GM18870 (cell line): ENCODE data around the gene CCDC40.

Source experiments
- ATAC-seq: cut with Tn5 transposase; IDR thresholded peaks from one replicate; pipeline ENCODE4 v1.9.1; 2021; ENCODE audit warnings: moderate library complexity; ENCODE audit not compliant: unreplicated experiment

Gene CCDC40

DNA sequence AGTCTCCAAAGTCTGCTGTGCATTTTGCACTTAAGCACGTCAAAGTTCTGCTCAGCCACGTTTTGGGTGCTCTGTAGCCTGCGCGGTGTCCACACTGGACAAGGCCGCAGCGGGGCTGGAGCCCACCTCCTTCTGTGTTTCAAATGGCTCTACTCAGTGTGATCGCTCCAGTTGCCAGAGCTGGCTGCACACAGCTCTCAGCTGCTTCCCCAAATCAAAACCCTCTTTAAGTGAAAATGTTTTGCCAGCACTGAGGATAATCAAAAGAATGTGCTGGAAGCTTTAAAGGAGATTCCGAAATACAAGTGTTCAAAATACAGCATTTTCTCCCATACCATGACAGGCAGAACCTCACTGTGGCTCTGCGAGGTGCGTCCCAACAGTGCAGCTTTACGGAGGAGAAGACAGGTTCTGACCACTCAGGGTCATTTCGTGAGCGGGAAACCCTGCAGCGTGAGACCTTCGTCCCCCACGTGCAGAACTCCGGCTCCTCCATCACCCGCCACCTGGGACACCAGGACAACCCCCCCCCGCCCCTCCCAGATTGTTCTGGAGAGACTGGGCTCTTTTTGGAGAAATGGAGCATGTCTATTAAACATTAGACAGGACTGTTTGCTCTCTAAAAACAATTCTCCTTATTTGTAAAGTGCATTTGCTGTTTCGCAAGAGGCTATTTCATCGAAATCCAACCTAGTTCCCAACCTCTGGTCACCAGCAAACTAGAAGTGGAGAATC, 17.4 kb upstream of the CCDC40 start:
- no peak for ATAC-seq

DNA sequence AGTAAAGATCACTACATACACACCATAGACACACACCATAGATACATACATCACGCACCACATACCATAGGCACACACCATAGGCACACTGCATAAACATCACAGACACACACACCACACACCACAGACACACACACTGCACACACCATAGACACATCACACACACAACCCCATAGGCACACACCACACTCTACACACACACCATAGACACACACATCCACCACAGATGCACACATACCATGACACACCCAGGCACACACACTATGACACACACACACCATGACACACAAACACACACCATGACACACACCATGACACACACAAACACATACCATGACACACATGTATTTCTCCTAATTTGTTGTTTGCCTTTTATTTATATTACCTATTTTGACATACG, 14.8 kb upstream of the CCDC40 start:
- no peak for ATAC-seq

DNA sequence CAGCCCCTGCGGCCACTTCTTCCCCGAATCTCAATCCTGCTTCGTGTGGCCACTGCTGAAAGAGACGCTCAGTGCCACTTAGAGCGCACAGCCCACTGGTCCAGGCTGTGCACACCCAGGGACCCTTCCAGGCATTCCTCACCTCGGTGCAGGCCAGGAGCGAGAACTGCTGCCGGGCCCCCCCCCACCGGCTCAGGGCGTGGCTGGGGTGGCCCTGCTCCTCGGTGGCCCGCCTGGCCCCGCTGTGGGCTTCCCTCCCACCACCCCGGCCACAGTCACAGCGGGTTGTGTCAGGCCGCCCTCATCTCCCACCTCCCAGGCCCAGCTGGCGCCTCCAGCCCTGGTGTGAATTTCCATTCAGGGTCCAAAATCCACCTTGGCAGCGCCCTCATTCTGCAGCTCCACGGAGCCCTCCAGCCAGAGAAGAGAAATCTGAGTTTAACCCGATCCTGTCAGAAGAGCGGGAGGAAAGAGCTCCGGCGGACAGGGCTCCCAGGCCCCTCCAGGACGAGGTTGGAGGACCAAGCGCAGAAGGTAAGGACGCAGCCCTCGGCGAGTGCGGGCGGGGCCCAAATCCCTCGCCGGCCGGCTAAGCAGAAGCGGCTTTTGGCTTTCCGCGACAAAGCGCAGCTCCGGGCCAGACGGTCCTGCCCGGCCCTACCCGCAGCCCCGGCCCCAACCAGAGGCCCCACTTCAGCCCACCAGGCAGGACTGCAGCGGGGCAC, 12.8 kb upstream of the CCDC40 start:
- ATAC-seq, result no peak

DNA sequence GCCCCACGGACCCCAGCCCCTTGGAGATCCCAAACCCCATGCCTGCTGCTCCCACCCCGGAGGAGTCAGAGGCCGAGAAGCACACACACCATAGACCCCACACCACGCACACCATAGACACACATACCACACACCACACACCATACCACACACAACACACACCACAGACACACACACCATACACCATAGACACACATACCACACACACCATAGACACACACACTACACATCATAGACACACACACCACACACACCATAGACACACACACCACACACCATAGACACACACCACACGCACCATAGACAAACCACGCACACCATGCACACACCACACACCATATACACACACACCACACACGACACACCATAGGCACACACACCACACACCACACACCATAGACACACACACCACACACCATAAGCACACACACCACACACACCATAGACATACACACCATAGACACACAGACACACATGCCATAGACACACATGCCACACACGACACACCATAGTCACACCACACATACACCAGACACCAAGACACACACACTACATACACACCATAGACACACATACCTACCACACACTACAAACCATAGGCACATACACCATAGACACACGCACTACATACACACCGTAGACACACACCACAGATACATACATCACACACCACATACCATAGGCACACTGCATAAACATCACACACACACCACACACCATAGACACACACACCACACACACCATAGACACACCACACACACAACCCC, 12.1 kb upstream of the CCDC40 start:
- no peak for ATAC-seq

DNA sequence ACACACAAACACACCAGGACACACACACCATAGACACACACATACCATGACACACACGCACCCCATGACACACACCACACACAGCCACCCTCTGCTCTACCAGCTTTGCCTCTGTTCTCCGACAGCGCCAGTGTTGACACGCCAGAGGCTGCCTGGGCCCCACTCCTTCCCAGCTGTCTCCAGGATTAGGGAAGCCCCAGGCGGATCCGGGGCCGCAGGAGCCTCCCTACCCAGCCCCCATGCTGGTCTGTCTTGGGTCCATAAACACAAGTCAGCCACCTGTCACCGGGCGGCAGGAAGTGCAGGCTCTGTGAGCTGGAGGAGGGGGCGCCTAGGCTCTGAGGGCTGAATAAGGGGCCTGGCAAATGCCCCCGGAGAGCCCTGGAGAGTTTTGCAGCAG, 11.3 kb upstream of the CCDC40 start:
- ATAC-seq, result no peak

DNA sequence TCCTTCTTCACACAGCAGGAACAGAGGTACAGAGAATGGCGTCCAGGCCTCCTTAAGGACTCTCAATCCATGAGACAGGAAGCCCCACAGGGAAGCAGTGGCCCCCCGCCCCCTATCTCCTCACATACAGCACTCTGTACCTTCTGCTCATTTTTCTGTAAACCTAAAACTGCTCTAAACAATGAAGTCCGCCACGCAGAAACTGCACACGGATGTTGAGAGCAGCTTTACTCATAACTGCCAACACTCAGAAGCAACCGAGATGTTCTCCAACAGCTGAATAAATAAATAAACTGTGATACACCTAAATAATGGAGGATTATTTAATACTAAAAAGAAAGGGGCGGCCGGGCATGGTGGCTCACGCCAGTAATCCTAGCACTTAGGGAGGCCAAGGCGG, 10.6 kb upstream of the CCDC40 start:
- no peak for ATAC-seq

DNA sequence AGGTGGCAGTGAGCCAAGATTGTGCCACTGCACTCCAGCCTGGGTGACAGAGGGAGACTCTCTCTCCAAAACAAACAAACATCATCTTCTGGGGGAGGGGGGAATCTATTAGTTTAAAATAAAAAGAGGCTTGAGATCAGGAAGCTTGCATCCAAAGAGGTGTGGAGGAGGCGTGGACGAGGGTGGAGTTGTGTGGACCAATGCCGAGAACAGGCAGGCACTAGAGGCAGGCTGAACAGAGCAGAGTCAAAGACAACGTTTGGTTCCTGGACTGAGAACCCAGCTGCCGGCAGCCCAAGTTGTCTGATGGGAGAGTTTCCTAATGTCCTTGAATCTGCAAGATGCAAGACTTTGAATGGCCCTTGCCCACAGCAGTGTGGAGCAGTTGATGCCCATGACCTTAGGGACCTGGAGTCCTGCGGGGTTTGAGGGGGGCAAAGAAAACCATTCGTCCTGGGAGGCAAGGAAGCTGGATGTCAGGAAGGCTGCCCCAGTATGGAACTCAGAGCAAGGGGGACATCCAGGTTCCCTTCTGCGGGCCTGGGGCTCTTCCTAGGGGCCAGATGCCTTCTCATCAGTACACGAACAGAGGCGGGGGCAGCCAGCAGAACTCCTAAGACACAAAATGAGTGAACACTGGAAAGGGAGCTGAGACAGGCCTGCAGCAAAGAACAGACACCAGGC, 9.9 kb upstream of the CCDC40 start:
- no peak for ATAC-seq

DNA sequence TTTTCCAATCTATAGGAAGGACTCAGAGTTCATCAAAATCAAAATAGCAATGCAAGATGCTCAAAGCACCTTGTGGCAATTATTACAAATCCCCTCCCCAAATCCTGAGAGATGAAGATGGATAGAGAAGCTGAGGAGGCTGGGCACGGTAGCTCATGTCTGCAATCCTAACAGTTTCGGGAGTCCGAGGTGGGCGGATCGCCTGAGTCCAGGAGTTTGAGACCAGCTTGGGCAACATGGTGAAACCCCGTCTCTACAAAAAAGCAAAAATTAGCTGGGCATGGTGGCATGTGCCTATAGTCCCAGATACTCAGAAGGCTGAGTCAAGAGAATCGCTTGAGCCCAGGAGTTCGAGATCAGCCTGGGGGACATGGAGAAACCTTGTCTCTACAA, 9.4 kb upstream of the CCDC40 start:
- no peak for ATAC-seq

DNA sequence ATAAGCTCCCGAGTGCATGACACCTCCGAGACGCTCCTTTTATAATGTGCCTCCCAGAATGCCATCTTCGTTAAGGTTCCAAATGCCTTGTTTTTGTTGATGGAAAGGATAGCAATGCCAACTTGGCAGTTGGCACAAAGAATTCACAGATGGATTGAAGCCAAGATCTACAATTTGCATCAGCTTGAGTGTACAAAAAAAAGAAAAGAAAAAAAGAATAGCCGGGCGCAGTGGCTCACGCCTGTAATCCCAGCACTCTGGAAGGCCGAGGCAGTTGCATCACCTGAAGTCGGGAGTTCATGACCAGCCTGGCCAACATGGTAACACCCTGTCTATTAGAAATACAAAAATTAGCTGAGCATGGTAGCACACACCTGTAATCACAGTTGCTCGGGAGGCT, 8.4 kb upstream of the CCDC40 start:
- no peak for ATAC-seq

DNA sequence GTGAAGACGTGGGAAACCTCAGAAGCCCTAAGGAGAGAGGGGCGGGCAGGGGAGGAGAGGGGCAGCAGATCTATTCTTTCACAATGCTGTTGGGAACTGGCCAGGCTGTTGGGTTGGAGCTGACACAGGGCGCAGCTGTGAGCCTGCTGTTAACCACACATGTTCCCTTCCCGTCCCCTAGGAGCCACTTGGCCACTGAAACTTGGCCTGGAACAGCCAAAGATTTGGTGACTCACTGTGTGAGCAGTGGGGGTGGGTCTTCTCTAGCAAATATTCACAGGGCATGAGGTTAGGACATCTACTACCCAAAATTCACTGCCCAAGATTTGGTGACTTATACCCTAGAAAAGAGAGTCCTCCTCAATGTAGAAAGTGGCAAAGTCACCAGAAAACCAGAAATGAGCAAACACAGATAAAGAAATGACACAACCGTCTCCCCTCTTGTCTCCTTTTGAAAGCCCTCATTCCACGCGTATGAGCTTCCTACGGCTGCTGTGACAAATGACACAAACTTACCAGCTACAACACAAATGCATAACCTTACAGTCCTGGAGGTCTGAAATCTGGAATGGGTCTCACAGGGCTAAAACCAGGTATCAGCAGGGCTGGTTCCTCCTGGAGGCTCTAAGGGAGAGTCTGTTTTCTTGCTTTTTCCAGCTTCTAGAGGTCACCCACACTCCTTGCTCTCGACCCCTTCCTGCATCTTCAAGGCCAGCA, 7.0 kb upstream of the CCDC40 start:
- no peak for ATAC-seq

DNA sequence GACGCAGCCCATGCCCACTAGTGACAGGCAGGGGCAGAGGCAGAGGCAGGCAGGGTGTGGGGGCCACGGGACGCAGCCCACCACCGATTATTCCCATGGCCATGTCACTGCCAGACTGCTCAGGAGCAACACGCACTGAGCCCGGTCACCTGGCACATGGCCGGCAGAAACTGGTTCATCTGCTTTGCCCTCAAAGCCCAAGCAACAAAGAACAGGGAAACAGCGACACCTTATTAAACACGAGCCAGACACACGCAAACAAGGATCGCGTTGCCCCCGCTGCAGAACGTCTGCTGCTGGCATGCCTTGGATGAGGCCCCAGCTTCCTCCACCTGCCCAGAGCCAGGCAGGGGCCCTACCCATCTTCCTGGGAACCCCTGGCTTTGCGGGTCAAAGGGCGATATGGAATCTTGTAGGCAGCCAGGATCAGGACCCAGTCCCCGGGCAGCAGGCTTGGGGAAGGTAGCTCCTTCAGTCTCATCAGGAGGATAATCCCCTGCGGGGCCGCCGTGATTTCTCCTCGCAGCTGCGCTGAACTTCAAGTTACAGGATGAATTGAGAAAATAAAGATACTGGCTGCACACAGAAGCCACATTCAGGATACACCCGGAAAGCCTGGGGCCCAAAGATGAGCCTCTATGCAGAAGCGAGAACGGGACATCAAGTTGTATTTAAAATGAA, 5.6 kb upstream of the CCDC40 start:
- no peak for ATAC-seq

DNA sequence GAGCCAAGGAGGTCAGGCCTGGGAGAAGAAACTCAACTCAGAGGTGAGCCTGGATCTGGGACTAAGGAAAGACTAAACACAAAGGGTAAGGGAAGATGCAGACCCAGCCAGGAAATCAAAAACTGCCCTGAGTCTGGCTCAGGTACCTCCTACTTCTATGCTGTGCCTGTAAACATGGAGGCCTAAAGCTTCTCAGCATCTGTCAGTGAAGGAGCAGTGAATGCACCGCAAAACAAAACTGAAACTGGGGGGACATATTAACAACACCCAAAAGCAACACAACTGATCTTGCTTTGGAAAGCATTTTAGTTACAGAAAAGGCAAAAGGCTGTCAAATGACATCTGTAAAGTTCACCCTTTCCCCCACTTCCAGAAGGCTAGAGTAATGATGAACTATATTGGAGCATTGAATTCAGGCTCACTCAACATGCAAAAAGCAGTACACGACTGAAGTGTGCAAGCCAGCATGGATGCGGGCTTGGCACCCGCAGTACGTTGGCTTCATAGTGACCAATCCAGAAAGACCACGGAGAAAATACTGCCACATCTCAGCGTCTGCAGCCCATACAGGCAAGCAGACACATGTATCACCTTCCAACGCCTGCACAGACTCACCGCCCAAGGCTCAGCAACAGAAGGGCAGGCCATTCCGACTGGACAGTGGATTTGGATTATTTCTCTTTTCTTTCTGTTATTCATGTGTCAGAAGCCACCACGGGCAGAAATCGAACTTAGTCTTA, 4.6 kb upstream of the CCDC40 start:
- ATAC-seq, result no peak

DNA sequence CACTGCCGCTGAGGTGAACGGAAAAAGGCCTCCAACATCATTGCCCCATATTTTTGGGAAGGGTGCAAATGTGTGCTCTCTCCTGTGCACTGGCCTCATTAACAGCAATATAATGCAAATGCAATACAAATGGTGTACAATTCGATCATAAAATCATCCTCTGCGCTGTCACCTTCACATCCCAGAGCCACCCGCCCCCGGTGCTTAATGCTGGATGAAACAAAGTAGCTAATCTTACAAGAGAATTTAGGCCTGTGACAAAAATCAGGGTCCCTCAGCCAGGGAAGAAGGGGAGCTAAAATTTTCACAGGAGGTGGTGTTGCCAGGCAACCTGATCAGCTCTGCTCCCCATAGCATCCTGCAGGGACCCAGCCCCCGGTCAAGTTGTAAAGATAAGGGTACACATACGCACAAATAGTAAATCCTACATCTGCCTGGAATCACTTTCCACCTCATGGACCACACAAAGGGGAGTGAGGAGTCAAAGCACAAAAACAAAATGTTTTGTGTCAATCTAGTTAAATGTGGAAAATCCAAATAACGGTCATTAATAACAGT, 3.7 kb upstream of the CCDC40 start:
- ATAC-seq, result no peak

DNA sequence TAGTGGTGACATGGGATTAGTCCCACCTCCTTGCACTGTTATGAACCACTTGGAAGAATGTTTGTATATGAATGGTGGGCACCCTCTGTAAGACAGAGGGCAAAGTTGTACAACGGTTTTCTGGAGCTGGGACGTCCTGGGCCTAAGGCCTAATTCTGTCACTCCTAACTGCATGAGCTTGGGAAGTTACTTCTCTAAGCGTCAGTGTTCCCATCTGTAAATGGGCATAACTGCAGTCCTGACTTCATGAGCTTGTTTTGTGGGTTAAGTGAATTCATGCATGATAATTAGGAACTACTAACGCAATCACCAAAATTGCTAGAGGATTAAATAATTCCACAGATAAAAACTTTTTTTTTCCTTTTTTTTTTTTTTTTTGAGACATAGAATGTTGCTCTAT, 2.6 kb upstream of the CCDC40 start:
- no peak for ATAC-seq

DNA sequence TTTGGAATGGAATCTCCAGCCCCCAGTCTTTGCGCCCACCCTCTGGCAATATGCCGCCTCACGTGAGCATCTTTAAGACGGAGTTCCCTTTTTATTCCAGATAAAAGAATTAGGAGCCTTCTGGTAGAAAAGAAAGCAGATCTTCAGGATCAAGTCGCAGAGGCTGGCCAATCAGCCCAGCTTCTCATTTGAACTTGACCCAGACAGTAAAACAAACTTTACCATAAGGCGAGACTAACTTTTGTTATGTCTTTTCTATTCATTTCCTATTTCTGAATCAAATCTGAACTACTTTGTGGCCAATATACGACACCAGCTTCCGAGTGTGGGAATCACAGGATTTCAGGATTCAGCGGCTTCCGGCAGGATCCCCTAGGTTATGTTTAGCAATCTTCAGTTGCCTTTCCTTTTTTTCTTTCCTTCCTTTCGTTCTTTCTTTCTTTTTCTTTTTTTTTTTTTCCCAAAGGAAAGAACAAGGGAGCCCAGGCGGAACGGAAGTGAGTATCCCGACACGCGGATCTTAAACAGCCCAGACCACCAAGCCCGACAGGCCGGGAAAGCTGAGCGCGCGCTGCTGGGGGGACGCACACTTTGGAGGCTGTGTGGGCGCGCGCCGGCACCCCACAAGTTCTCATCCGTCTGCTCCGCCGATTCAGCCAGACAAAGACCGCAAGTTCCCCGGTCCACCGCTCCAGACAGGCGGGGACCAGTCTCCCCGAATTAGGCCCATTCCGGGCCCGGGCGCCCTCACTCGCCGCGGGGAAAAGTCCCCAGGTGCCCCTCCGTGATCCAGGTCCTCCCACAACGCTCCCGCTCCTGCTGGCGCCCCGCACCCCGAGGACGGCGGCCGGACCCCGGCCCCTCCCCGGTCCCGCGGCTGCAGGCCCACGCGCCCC, 1.4 kb upstream of the CCDC40 start:
- ATAC-seq, result no peak

DNA sequence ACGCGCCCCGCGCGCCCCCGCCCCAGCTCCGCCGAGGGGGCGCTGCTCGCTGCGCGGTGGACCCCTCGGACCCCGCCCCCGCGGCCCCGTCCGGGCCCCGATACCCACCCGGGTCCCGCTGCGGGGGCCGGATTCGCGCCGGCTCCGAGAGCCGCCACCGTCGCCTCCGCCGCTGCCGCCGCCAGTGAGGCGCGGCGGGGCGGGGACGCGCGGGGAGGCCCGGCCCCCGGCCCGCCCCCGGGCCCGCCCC, 830 bp upstream of the CCDC40 start, which contains the start of gene TBC1D16:
TSS of gene TBC1D16 (minus strand) at position 186 of the 250 bp plus-strand sequence. CDS start 22,325 bp downstream, outside the sequence.
- ATAC-seq, result no peak

DNA sequence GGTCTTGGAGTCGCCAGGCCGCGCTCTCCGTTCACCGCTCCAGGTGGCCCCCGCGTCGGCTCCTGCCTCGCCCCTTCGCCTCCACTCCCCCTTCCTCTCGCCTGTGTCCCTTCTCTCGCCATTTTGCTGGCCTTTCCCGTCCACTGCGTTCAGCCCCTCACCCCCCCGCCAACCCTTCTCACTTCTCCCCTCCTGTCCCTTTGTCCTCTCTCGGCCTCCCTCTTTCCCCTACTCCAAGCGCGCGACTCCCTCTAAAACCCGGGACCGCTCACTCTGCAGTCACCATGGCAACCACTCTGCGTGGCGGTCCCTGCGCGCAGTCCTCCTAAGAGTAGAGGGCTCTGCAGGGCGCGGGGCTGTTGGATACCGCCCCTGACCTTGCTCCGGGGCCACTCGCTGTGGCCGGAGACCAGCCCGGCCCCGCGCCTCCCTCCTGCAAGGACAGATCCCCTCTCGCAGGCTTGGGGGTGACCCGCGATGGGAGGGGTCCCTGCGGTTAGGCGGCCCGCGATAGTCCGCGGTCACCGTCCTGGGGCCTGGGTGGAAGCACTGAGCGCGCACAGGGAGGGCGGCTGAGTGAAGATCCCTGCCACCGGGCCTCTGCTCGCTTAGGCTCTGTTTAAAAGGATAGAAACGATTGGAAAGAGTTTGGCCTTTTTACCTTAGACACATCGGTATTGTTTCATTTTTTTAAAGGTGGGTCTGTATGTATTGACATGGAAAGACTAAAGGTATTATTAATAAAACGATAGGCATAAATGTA, 454 bp downstream of the CCDC40 start:
- no peak for ATAC-seq

DNA sequence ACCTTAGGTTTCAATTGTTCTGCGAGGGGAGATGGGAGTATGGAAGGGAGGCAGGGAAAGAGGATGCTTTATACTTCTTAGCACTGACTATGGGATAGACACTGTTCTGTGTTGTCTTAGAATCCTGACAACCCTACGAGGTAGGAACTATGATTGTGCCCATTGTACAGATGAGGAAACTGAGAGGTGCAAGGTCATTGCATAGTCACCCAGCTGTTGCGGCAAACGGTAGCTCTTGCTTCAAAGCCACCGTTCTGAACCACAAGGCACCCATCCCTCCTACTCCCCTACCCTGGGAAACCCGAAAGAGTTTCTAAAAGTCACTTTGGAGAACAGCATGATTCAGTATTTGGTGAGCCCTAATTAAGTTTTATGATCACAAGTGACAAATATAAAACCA, 7.5 kb downstream of the CCDC40 start:
- no peak for ATAC-seq
